Left ventricle myocardium inferior (tissue), 1 donor: ENCODE data around the gene GKAP1. TPM values are rescaled to one million over a fixed set of nuclear protein-coding genes. Genes with fewer than 3 reads are reported as not detected.
"Not testable (repeated sequence)": the region's sequence is repeated elsewhere in the genome, so short reads cannot be mapped to it uniquely, and the experiment has no call there.

ENCODE experiments used
- DNase-seq: peaks from one replicate; pipeline ENCODE4 v3.0.0-alpha.2; 2020
- H3K27ac ChIP-seq: fragments of 200-600 bp; replicated peaks from 2 replicates; pipeline ENCODE4 v1.8.0; 2021
- H3K27me3 ChIP-seq: fragments of 200-600 bp; 2 replicates; pipeline ENCODE4 v1.8.0; 2021; ENCODE audit warnings: low read depth
- H3K36me3 ChIP-seq: fragments of 200-600 bp; 2 replicates; pipeline ENCODE4 v1.8.0; 2021
- H3K4me1 ChIP-seq: fragments of 200-600 bp; 2 replicates; pipeline ENCODE4 v1.8.0; 2021
- H3K4me3 ChIP-seq: fragments of 200-600 bp; 2 replicates; pipeline ENCODE4 v1.8.0; 2021; ENCODE audit warnings: mild to moderate bottlenecking, moderate library complexity
- H3K9me3 ChIP-seq: fragments of 200-600 bp; replicated peaks from 2 replicates; pipeline ENCODE4 v1.8.0; 2021
- intact Hi-C: fragments of 100-400 bp; cut with micrococcal nuclease; formaldehyde crosslinking; loops from one replicate; pipeline ENCODE4 v1.11.0; 2022
- total RNA-seq: library from RNA; stranded (reverse); fragmentation: NEBNext Ultra II Directional; extraction: Animal tissue kit (Norgen Biotek cat#: 25700); gene quantifications from one replicate; pipeline ENCODE4 v1.2.1, GENCODE V29; 2021
- TF ChIP-seq, protein P1 (sequence below): fragments of 200-600 bp; IDR thresholded peaks from 2 replicates; pipeline ENCODE4 v1.8.0; 2021; ENCODE audit warnings: antibody characterized with exemption, mild to moderate bottlenecking, borderline replicate concordance
- donor health status: DM: no; HTN: yes; CAD: no; lungs with severe emphysema.

The GKAP1 gene
- total RNA-seq, 1 donor from 2014 or later, result 22.5 TPM

DNA sequence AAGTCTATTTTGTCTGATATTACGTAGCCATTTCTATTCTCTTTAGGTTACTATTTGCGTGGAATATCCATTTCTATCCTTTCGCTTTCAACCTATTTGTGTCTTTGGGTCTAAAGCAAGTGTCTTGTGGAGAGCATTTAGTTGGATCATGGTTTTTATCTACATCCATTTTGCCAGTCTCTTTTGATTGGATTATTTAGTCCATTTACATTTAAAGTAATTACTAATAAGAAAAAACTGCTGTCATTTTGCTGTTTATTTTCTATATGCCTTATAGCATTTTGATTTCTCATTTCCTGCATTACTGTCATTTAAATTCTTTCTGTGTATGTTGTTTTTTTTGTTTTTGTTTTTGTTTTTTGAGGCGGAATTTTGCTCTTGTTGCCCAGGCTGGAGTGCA, 83.8 kb downstream of the GKAP1 start:
- DNase-seq, result no peak
- intact Hi-C loops, result no loop called here
- Histone ChIP-seq H3K36me3 (peaks cover 7% of the 10 kb centered on the region), H3K27me3 (no peaks in the 10 kb centered on the region), H3K4me1 (no peaks in the 10 kb centered on the region), H3K9me3 (peaks cover 17% of the 10 kb centered on the region), H3K4me3 (no peak overlapping the region), H3K27ac (no peak overlapping the region)
- TF ChIP-seq, protein P1, sequence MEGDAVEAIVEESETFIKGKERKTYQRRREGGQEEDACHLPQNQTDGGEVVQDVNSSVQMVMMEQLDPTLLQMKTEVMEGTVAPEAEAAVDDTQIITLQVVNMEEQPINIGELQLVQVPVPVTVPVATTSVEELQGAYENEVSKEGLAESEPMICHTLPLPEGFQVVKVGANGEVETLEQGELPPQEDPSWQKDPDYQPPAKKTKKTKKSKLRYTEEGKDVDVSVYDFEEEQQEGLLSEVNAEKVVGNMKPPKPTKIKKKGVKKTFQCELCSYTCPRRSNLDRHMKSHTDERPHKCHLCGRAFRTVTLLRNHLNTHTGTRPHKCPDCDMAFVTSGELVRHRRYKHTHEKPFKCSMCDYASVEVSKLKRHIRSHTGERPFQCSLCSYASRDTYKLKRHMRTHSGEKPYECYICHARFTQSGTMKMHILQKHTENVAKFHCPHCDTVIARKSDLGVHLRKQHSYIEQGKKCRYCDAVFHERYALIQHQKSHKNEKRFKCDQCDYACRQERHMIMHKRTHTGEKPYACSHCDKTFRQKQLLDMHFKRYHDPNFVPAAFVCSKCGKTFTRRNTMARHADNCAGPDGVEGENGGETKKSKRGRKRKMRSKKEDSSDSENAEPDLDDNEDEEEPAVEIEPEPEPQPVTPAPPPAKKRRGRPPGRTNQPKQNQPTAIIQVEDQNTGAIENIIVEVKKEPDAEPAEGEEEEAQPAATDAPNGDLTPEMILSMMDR, result no peak

DNA sequence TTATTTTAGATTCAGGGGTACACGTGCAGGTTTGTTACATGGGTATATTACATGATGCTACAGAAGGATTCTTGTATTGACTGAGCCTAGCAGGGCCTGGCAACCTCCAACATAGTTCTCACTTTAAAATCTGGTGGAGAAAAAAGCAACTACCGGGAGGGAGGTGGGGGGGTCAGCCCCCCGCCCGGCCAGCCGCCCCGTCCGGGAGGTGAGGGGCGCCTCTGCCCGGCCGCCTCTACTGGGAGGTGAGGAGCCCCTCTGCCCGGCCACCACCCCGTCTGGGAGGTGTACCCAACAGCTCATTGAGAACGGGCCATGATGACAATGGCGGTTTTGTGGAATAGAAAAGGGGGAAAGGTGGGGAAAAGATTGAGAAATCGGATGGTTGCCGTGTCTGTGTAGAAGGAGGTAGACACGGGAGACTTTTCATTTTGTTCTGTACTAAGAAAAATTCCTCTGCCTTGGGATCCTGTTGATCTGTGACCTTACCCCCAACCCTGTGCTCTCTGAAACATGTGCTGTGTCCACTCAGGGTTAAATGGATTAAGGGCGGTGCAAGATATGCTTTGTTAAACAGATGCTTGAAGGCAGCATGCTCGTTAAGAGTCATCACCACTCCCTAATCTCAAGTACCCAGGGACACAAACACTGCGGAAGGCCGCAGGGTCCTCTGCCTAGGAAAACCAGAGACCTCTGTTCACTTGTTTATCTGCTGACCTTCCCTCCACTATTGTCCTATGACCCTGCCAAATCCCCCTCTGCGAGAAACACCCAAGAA, 88.8 kb downstream of the GKAP1 start:
- intact Hi-C loops, H3K4me3 ChIP-seq, DNase-seq, H3K36me3 ChIP-seq, H3K27me3 ChIP-seq, H3K27ac ChIP-seq, H3K4me1 ChIP-seq: not testable (repeated sequence)
- peaks cover 13% of the 10 kb centered on the region for H3K9me3 ChIP-seq

DNA sequence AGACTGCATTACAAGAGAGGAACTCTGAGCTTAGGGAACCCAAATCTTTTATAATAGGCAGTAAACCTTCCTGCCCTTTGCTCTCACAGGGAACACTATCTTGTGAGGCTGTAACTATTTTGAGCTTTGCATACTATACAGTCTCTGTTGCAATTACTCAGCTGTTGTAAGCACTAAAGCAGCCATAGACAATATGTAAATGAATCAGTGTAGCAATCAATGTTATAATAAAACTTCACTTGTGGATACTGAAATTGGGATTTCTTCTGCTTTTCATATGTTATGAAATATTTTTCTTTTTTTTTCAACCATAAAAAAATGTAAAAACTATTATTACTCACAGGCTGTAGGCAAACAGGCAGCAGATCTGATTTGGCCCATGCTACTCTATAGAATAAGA, 93.1 kb downstream of the GKAP1 start:
- Histone ChIP-seq H3K9me3 (peaks cover 7% of the 10 kb centered on the region), H3K4me3 (no peak overlapping the region), H3K4me1 (no peaks in the 10 kb centered on the region), H3K27me3 (no peaks in the 10 kb centered on the region), H3K27ac (no peak overlapping the region), H3K36me3 (no peaks in the 10 kb centered on the region)
- intact Hi-C loops, result no loop called here
- TF ChIP-seq, protein P1, result no peak
- DNase-seq, result no peak

DNA sequence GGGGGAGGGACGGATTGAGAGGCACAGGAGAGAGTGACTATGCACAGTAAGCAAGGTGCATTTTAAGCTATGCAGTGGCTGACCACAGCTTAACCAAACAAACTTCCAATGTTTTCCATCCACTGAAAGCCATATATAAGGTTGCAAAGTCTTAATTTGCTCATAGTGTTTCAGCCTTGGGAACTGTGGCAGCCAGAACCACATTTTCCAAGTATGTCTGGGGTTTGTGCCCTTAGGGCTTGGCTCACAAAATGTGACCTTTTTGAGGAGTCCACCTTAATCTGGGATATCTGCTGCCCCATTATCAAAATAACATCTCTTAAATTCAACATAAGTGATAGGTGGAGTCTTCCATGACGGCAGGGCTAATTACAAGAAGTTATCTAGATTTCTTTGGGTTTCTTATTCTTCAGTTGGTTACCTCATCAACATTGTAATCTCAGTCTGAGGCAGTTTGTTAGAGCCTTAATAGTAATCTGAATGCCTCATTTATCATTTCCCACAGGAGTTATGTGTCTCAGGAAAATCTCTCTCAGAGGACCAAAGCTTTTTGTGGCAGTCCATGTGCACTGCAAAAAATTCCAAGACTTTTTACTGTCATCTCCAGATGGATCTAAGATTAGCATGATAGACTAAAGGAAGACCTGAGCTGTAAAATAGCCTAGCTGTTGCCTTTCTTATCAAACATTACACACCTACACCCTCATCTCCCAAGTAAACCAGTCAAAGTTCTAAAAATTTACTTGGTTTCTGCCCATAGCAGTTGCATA, 94.7 kb downstream of the GKAP1 start:
- peaks cover 7% of the 10 kb centered on the region for H3K9me3 ChIP-seq
- no peaks in the 10 kb centered on the region for H3K27me3 ChIP-seq
- TF ChIP-seq, protein P1, result no peak
- H3K36me3 ChIP-seq, result no peaks in the 10 kb centered on the region
- intact Hi-C loops, result no loop called here
- DNase-seq, result no peak
- H3K27ac ChIP-seq, result no peak overlapping the region
- no peaks in the 10 kb centered on the region for H3K4me1 ChIP-seq
- H3K4me3 ChIP-seq, result no peak overlapping the region

DNA sequence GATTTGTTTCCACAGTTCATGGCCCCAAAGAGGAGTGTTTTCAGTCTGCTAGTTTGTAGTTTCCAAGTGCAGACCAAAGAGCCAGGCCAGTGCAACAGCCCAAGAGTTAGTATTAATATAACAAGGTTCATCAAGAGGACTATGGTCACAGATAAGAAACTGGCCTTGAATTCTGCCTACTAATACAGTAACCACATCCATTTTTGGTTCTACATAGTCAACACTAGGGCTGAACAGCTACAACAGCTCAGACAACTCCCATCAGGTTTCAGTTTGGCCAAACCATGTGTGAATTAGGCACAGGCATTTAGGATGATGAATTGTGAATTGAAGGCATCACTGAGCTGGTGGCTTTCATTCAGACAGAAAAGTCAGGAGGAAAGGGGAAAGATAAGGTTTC, 96.1 kb downstream of the GKAP1 start:
- Histone ChIP-seq H3K36me3 (no peaks in the 10 kb centered on the region), H3K27me3 (no peaks in the 10 kb centered on the region), H3K9me3 (peaks cover 11% of the 10 kb centered on the region), H3K4me3 (no peak overlapping the region), H3K4me1 (no peaks in the 10 kb centered on the region), H3K27ac (no peak overlapping the region)
- TF ChIP-seq, protein P1, result no peak
- DNase-seq, result no peak
- intact Hi-C loops, result no loop called here

DNA sequence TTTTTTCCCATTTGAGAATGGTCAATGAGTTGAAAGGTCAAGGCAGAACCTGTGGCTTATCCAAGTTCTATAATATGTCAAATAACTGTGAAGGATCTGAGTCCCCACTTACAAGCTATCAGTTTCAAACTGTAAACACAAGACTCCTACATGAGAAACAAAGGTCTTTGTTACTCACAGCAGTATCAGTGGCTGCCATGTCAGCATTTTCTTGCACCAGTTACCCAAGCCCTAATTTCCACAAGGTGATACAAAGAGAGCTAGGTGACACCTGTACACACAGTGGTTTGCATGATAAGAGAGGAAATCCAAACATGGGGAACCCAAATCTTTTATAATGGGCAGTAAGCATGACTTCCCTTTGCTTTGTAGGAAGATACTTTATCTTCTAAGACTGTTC, 101.8 kb downstream of the GKAP1 start:
- Histone ChIP-seq H3K27ac (no peak overlapping the region), H3K9me3 (peaks cover 12% of the 10 kb centered on the region), H3K4me1 (no peaks in the 10 kb centered on the region), H3K4me3 (no peak overlapping the region), H3K27me3 (no peaks in the 10 kb centered on the region), H3K36me3 (no peaks in the 10 kb centered on the region)
- intact Hi-C loops, result no loop called here
- DNase-seq, result no peak
- TF ChIP-seq, protein P1, result no peak
